Measurements from ENCODE around the gene SMOC1. TPM values are rescaled to one million over a fixed set of nuclear protein-coding genes. Genes with fewer than 3 reads are reported as not detected.

SMOC1 gene
- total and polyA plus RNA-seq, 2 donors, result 1.6 to 8.0 TPM

- no peaks in the 10 kb centered on the region for H3K36me3 ChIP-seq (ENCODE audit: insufficient read depth)
- no peak for DNase-seq (ENCODE audit: extremely low spot score)
- no peak overlapping the region for H3K4me3 ChIP-seq (ENCODE audit: low read depth, low read length)
- WGBS, result 79% methylated on average over 7 of the region's 7 CpGs
- H3K27ac ChIP-seq (ENCODE audit: low read depth), result no peak overlapping the region
- H3K4me1 ChIP-seq (ENCODE audit: insufficient read depth), result no peaks in the 10 kb centered on the region
Observed at GRCh38 chr14:69852531-69853321, 26.5 kb upstream of the SMOC1 start.

GRCh38 chr14:69853774-69854173 lies 25.4 kb upstream of the SMOC1 start:
- H3K36me3 ChIP-seq (ENCODE audit: insufficient read depth), result no peaks in the 10 kb centered on the region
- H3K4me3 ChIP-seq (ENCODE audit: low read depth, low read length), result no peak overlapping the region
- H3K4me1 ChIP-seq (ENCODE audit: insufficient read depth), result no peaks in the 10 kb centered on the region
- 69% methylated on average over 7 of the region's 7 CpGs for WGBS
- no peak overlapping the region for H3K27ac ChIP-seq (ENCODE audit: low read depth)
- DNase-seq (ENCODE audit: extremely low spot score), result no peak

GRCh38 chr14:69854598-69854997 lies 24.6 kb upstream of the SMOC1 start:
- Histone ChIP-seq H3K4me3 (ENCODE audit: low read depth, low read length) (no peak overlapping the region), H3K4me1 (ENCODE audit: insufficient read depth) (no peaks in the 10 kb centered on the region), H3K27ac (ENCODE audit: low read depth) (no peak overlapping the region), H3K36me3 (ENCODE audit: insufficient read depth) (no peaks in the 10 kb centered on the region)
- no peak for DNase-seq (ENCODE audit: extremely low spot score)
- WGBS, result 68% methylated on average over 2 of the region's 2 CpGs

GRCh38 chr14:69855180-69855832 lies 23.9 kb upstream of the SMOC1 start:
- 36% methylated on average over 8 of the region's 8 CpGs for WGBS
- no peak overlapping the region for H3K27ac ChIP-seq (ENCODE audit: low read depth)
- H3K4me1 ChIP-seq (ENCODE audit: insufficient read depth), result no peaks in the 10 kb centered on the region
- H3K4me3 ChIP-seq (ENCODE audit: low read depth, low read length), result no peak overlapping the region
- H3K36me3 ChIP-seq (ENCODE audit: insufficient read depth), result no peaks in the 10 kb centered on the region
- DNase-seq (ENCODE audit: extremely low spot score), result no peak

GRCh38 chr14:69858801-69859200 lies 20.4 kb upstream of the SMOC1 start:
- 74% methylated on average over 8 of the region's 8 CpGs for WGBS
- Histone ChIP-seq H3K4me3 (ENCODE audit: low read depth, low read length) (no peak overlapping the region), H3K4me1 (ENCODE audit: insufficient read depth) (no peaks in the 10 kb centered on the region), H3K36me3 (ENCODE audit: insufficient read depth) (no peaks in the 10 kb centered on the region), H3K27ac (ENCODE audit: low read depth) (no peak overlapping the region)
- DNase-seq (ENCODE audit: extremely low spot score), result no peak

GRCh38 chr14:69859591-69859990 lies 19.6 kb upstream of the SMOC1 start:
- no peak for DNase-seq (ENCODE audit: extremely low spot score)
- no peak overlapping the region for H3K27ac ChIP-seq (ENCODE audit: low read depth)
- WGBS, result 89% methylated on average over 14 of the region's 14 CpGs
- no peak overlapping the region for H3K4me3 ChIP-seq (ENCODE audit: low read depth, low read length)
- H3K4me1 ChIP-seq (ENCODE audit: insufficient read depth), result no peaks in the 10 kb centered on the region
- H3K36me3 ChIP-seq (ENCODE audit: insufficient read depth), result no peaks in the 10 kb centered on the region

- Histone ChIP-seq H3K4me1 (ENCODE audit: insufficient read depth) (no peaks in the 10 kb centered on the region), H3K4me3 (ENCODE audit: low read depth, low read length) (no peak overlapping the region), H3K27ac (ENCODE audit: low read depth) (no peak overlapping the region), H3K36me3 (ENCODE audit: insufficient read depth) (no peaks in the 10 kb centered on the region)
- 39% methylated on average over 12 of the region's 12 CpGs for whole genome bisulfite sequencing
- DNase-seq (ENCODE audit: extremely low spot score), result no peak
Observed at GRCh38 chr14:69860221-69860620, 19.0 kb upstream of the SMOC1 start.

- no peak for DNase-seq (ENCODE audit: extremely low spot score)
- Histone ChIP-seq H3K27ac (ENCODE audit: low read depth) (no peak overlapping the region), H3K36me3 (ENCODE audit: insufficient read depth) (no peaks in the 10 kb centered on the region), H3K4me1 (ENCODE audit: insufficient read depth) (no peaks in the 10 kb centered on the region), H3K4me3 (ENCODE audit: low read depth, low read length) (no peak overlapping the region)
- 91% methylated on average over 3 of the region's 3 CpGs for WGBS
Observed at GRCh38 chr14:69861025-69861569, 18.1 kb upstream of the SMOC1 start.

- no peak for DNase-seq (ENCODE audit: extremely low spot score)
- no peaks in the 10 kb centered on the region for H3K36me3 ChIP-seq (ENCODE audit: insufficient read depth)
- no peaks in the 10 kb centered on the region for H3K4me1 ChIP-seq (ENCODE audit: insufficient read depth)
- WGBS, result 93% methylated on average over 4 of the region's 4 CpGs
- no peak overlapping the region for H3K27ac ChIP-seq (ENCODE audit: low read depth)
- H3K4me3 ChIP-seq (ENCODE audit: low read depth, low read length), result no peak overlapping the region
Observed at GRCh38 chr14:69863083-69863482, 16.1 kb upstream of the SMOC1 start.

- DNase-seq (ENCODE audit: extremely low spot score), result no peak
- 91% methylated on average over 8 of the region's 8 CpGs for WGBS
- Histone ChIP-seq H3K4me3 (ENCODE audit: low read depth, low read length) (no peak overlapping the region), H3K36me3 (ENCODE audit: insufficient read depth) (no peaks in the 10 kb centered on the region), H3K27ac (ENCODE audit: low read depth) (no peak overlapping the region), H3K4me1 (ENCODE audit: insufficient read depth) (no peaks in the 10 kb centered on the region)
Observed at GRCh38 chr14:69865701-69866365, 13.4 kb upstream of the SMOC1 start.

- H3K4me3 ChIP-seq (ENCODE audit: low read depth, low read length), result no peak overlapping the region
- no peaks in the 10 kb centered on the region for H3K4me1 ChIP-seq (ENCODE audit: insufficient read depth)
- H3K36me3 ChIP-seq (ENCODE audit: insufficient read depth), result no peaks in the 10 kb centered on the region
- no peak for DNase-seq (ENCODE audit: extremely low spot score)
- 89% methylated on average over 5 of the region's 5 CpGs for WGBS
- no peak overlapping the region for H3K27ac ChIP-seq (ENCODE audit: low read depth)
Observed at GRCh38 chr14:69868363-69868963, 10.8 kb upstream of the SMOC1 start.

GRCh38 chr14:69870613-69871012 lies 8.6 kb upstream of the SMOC1 start:
- Histone ChIP-seq H3K4me1 (ENCODE audit: insufficient read depth) (no peaks in the 10 kb centered on the region), H3K36me3 (ENCODE audit: insufficient read depth) (no peaks in the 10 kb centered on the region), H3K4me3 (ENCODE audit: low read depth, low read length) (no peak overlapping the region), H3K27ac (ENCODE audit: low read depth) (no peak overlapping the region)
- WGBS, result 85% methylated on average over 2 of the region's 2 CpGs
- no peak for DNase-seq (ENCODE audit: extremely low spot score)

GRCh38 chr14:69873877-69874780 lies 5.1 kb upstream of the SMOC1 start:
- H3K27ac ChIP-seq (ENCODE audit: low read depth), result no peak overlapping the region
- WGBS, result 79% methylated on average over 5 of the region's 5 CpGs
- H3K4me1 ChIP-seq (ENCODE audit: insufficient read depth), result no peaks in the 10 kb centered on the region
- no peak for DNase-seq (ENCODE audit: extremely low spot score)
- H3K4me3 ChIP-seq (ENCODE audit: low read depth, low read length), result no peak overlapping the region
- no peaks in the 10 kb centered on the region for H3K36me3 ChIP-seq (ENCODE audit: insufficient read depth)

All from urinary bladder (tissue), 4 donors.